ENCODE measurements around the gene PDF.
"Not testable (repeated sequence)": the region's sequence is repeated elsewhere in the genome, so short reads cannot be mapped to it uniquely, and the experiment has no call there.

Gene PDF

GRCh38 chr16:69294051-69294450, 36.3 kb downstream of the PDF start:
- Histone ChIP-seq H3K27me3 (ENCODE audit: control insufficient read depth, insufficient read depth, low read length) (no peaks in the 10 kb centered on the region), H3K9ac (ENCODE audit: low read depth, low read length) (no peak overlapping the region), H3K9me3 (ENCODE audit: control insufficient read depth, insufficient read depth, low read length) (no peaks in the 10 kb centered on the region), H3K4me1 (ENCODE audit: control insufficient read depth, insufficient read depth, low read length) (no peaks in the 10 kb centered on the region), H3K36me3 (ENCODE audit: control insufficient read depth, insufficient read depth, low read length) (no peaks in the 10 kb centered on the region), H3K4me3 (ENCODE audit: low read depth, low read length) (no peak overlapping the region)

DNA sequence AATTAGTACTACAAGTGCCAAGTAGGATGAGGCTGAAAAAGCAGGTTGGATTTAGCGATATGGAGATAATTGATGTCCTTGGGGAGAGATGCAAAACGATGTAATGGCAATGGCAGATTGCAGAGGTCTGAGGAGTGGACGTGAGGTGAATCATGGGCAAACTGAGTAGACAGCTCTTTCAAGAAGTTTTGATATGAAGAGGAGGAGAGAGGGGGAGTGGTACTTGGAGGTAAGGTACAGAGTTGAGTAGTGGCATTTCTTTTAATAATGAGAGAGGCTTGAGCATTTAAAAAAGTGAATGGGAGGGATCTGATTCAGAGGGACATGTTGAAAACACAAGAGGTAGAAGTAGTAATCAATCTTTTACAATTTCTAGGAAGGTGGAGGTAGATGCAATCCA, 37.0 kb downstream of the PDF start:
- no peak overlapping the region for H3K9ac ChIP-seq (ENCODE audit: low read depth, low read length)
- H3K27me3 ChIP-seq (ENCODE audit: control insufficient read depth, insufficient read depth, low read length), result no peaks in the 10 kb centered on the region
- H3K36me3 ChIP-seq (ENCODE audit: control insufficient read depth, insufficient read depth, low read length), result no peaks in the 10 kb centered on the region
- no peak overlapping the region for H3K4me3 ChIP-seq (ENCODE audit: low read depth, low read length)
- H3K9me3 ChIP-seq (ENCODE audit: control insufficient read depth, insufficient read depth, low read length), result no peaks in the 10 kb centered on the region
- H3K4me1 ChIP-seq (ENCODE audit: control insufficient read depth, insufficient read depth, low read length), result no peaks in the 10 kb centered on the region

- not testable (repeated sequence) for H3K9ac ChIP-seq (ENCODE audit: low read depth, low read length); H3K4me3 ChIP-seq (ENCODE audit: low read depth, low read length); H3K9me3 ChIP-seq (ENCODE audit: control insufficient read depth, insufficient read depth, low read length); H3K36me3 ChIP-seq (ENCODE audit: control insufficient read depth, insufficient read depth, low read length); H3K4me1 ChIP-seq (ENCODE audit: control insufficient read depth, insufficient read depth, low read length); H3K27me3 ChIP-seq (ENCODE audit: control insufficient read depth, insufficient read depth, low read length)
Observed at GRCh38 chr16:69291657-69292056, 38.7 kb downstream of the PDF start.

DNA sequence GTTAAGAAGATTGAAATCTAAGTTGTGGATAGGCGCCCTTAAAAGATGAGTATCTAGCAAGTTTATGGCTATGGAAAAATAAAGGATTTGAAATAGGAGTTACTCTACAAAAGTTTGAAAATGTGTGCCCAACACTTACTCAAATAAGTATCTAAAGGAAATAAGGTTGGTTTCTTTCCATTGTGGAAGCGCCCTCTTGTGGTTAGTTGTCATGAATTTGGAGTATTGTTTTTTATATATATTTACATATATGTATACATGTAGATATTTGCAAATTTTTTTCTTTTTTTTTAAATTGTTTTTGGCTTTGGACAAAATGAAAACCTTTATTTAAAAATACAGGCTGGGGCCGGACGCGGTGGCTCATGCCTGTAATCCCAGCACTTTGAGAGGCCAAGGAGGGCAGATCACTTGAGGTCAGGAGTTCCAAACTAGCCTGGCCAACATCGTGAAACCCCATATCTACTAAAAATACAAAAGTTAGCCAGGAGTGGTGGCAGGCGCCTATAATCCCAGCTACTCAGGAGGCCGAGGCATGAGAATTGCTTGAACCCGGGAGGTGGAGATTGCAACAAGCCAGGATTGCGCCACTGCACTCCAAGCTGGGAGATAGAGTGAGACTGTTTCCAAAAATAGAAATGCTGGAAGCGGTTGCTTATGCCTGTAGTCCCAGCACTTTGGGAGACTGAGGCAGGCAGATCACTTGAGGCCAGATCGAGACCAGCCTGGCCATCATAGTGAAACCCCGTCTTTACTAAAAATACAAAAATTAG, 43.3 kb downstream of the PDF start:
- no peaks in the 10 kb centered on the region for H3K4me1 ChIP-seq (ENCODE audit: control insufficient read depth, insufficient read depth, low read length)
- no peak overlapping the region for H3K9ac ChIP-seq (ENCODE audit: low read depth, low read length)
- H3K9me3 ChIP-seq (ENCODE audit: control insufficient read depth, insufficient read depth, low read length), result no peaks in the 10 kb centered on the region
- H3K27me3 ChIP-seq (ENCODE audit: control insufficient read depth, insufficient read depth, low read length), result no peaks in the 10 kb centered on the region
- no peak overlapping the region for H3K4me3 ChIP-seq (ENCODE audit: low read depth, low read length)
- peaks cover 2% of the 10 kb centered on the region for H3K36me3 ChIP-seq (ENCODE audit: control insufficient read depth, insufficient read depth, low read length)

DNA sequence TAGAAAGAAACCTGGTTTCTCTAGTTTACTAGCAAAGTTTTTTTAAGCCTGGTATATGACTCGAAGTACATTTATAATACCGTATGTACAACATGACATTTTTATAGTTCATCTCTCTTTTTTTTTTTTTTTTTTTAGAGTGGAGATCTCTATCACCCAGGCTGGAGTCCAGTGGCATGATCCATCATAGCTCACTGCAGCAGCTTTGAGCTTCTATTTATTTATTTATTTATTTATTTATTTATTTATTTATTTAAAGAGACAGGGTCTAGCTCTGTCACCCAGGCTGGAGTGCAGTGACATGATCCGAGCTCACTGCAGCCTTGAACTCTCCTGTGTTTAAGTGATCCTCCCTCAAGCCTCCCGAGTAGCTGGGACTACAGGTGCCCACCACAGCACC, 45.1 kb downstream of the PDF start:
- H3K9ac ChIP-seq (ENCODE audit: low read depth, low read length), result no peak overlapping the region
- no peaks in the 10 kb centered on the region for H3K9me3 ChIP-seq (ENCODE audit: control insufficient read depth, insufficient read depth, low read length)
- H3K4me3 ChIP-seq (ENCODE audit: low read depth, low read length), result no peak overlapping the region
- no peaks in the 10 kb centered on the region for H3K27me3 ChIP-seq (ENCODE audit: control insufficient read depth, insufficient read depth, low read length)
- no peaks in the 10 kb centered on the region for H3K4me1 ChIP-seq (ENCODE audit: control insufficient read depth, insufficient read depth, low read length)
- peaks cover 2% of the 10 kb centered on the region for H3K36me3 ChIP-seq (ENCODE audit: control insufficient read depth, insufficient read depth, low read length)

DNA sequence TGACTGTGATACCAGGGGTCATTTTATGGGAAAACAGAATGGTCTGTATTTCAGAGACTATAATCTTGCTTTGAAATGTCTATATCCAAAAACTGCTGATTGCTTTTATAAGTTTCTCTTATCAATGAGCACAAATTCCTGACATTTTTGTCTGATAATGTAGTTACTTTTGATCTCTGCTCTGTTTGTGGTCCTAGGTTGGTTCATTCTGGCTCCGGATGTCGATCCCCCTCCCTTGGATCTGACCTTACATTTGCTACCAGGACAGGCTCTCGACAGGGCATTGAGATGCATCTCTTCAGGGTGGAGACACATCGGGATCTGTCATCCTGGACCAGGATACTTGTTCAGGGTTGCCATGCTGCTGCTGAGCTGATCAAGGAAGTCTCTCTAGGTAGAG, 46.5 kb downstream of the PDF start:
- Histone ChIP-seq H3K27me3 (ENCODE audit: control insufficient read depth, insufficient read depth, low read length) (no peaks in the 10 kb centered on the region), H3K36me3 (ENCODE audit: control insufficient read depth, insufficient read depth, low read length) (peaks cover 2% of the 10 kb centered on the region), H3K4me3 (ENCODE audit: low read depth, low read length) (no peak overlapping the region), H3K9ac (ENCODE audit: low read depth, low read length) (no peak overlapping the region), H3K4me1 (ENCODE audit: control insufficient read depth, insufficient read depth, low read length) (no peaks in the 10 kb centered on the region), H3K9me3 (ENCODE audit: control insufficient read depth, insufficient read depth, low read length) (no peaks in the 10 kb centered on the region)

- H3K4me3 ChIP-seq (ENCODE audit: low read depth, low read length), result no peak overlapping the region
Observed at GRCh38 chr16:69277413-69277812, 53.0 kb downstream of the PDF start.

More at GRCh38 chr16:69277413-69277812, 53.0 kb downstream of the PDF start:
- Histone ChIP-seq H3K9ac (ENCODE audit: low read depth, low read length) (no peak overlapping the region), H3K27me3 (ENCODE audit: control insufficient read depth, insufficient read depth, low read length) (no peaks in the 10 kb centered on the region), H3K36me3 (ENCODE audit: control insufficient read depth, insufficient read depth, low read length) (no peaks in the 10 kb centered on the region), H3K9me3 (ENCODE audit: control insufficient read depth, insufficient read depth, low read length) (no peaks in the 10 kb centered on the region), H3K4me1 (ENCODE audit: control insufficient read depth, insufficient read depth, low read length) (no peaks in the 10 kb centered on the region)
